ENCODE results near the gene GCC2.
A peak's percentile ranks its signal among the peaks of the same experiment; 100 is the strongest.

Gene GCC2

GRCh38 chr2:108446703-108447102, 2.3 kb upstream of the GCC2 start:
- Histone ChIP-seq H3K4me3 (ENCODE audit: low read length) (no peak overlapping the region), H3K56ac (ENCODE audit: low read length) (no peak overlapping the region), H2BK120ac (ENCODE audit: low read depth, low read length) (no peak overlapping the region), H3K79me2 (ENCODE audit: control insufficient read depth, insufficient read depth, low read length) (peaks cover 6% of the 10 kb centered on the region), H4K8ac (ENCODE audit: low read depth, low read length) (peak overlapping the region; percentile 13), H3K4me2 (ENCODE audit: low read length) (no peak overlapping the region), H3K18ac (ENCODE audit: low read length) (no peak overlapping the region), H3K9ac (ENCODE audit: low read length) (no peak overlapping the region), H3K27me3 (ENCODE audit: insufficient read depth, low read length, poor library complexity) (no peaks in the 10 kb centered on the region), H3K27ac (ENCODE audit: low read depth, low read length) (no peak overlapping the region), H2AK5ac (ENCODE audit: low read length) (no peak overlapping the region), H3K4ac (ENCODE audit: low read depth, low read length) (no peak overlapping the region), H3K23ac (ENCODE audit: low read length) (no peak overlapping the region), H3K79me1 (ENCODE audit: low read length) (peaks cover 4% of the 10 kb centered on the region), H4K5ac (ENCODE audit: low read length) (no peak overlapping the region), H3K4me1 (ENCODE audit: control insufficient read depth, low read depth, low read length) (peaks cover 3% of the 10 kb centered on the region), H2BK15ac (replicated peaks; ENCODE audit: low read depth) (no peak overlapping the region), H3K36me3 (ENCODE audit: control insufficient read depth, insufficient read depth, low read length) (no peaks in the 10 kb centered on the region), H2BK5ac (ENCODE audit: low read length) (no peak overlapping the region)
- no CpG with 5 or more reads among the region's 2 CpGs for WGBS (ENCODE audit: extremely low coverage, insufficient coverage, low lambda C conversion rate)
- no peak for DNase-seq

- H3K4me2 ChIP-seq (ENCODE audit: low read length), result peak overlapping the region; percentile 49
- no peak overlapping the region for H3K4ac ChIP-seq (ENCODE audit: low read depth, low read length)
- no peaks in the 10 kb centered on the region for H3K36me3 ChIP-seq (ENCODE audit: control insufficient read depth, insufficient read depth, low read length)
- H2BK5ac ChIP-seq (ENCODE audit: low read length), result peak overlapping the region; percentile 80
- H3K27me3 ChIP-seq (ENCODE audit: insufficient read depth, low read length, poor library complexity), result no peaks in the 10 kb centered on the region
- DNase-seq, result no peak
- no peak overlapping the region for H3K23ac ChIP-seq (ENCODE audit: low read length)
- no peak overlapping the region for H4K8ac ChIP-seq (ENCODE audit: low read depth, low read length)
- no peak overlapping the region for H2BK15ac ChIP-seq (replicated peaks; ENCODE audit: low read depth)
- H4K5ac ChIP-seq (ENCODE audit: low read length), result no peak overlapping the region
- H3K27ac ChIP-seq (ENCODE audit: low read depth, low read length), result peak overlapping the region; percentile 42
- H2AK5ac ChIP-seq (ENCODE audit: low read length), result no peak overlapping the region
- peak overlapping the region; percentile 86 for H3K4me3 ChIP-seq (ENCODE audit: low read length)
- H3K79me1 ChIP-seq (ENCODE audit: low read length), result peaks cover 4% of the 10 kb centered on the region
- peaks cover 6% of the 10 kb centered on the region for H3K79me2 ChIP-seq (ENCODE audit: control insufficient read depth, insufficient read depth, low read length)
- H3K56ac ChIP-seq (ENCODE audit: low read length), result peak overlapping the region; percentile 93
- no peak overlapping the region for H2BK120ac ChIP-seq (ENCODE audit: low read depth, low read length)
- H3K4me1 ChIP-seq (ENCODE audit: control insufficient read depth, low read depth, low read length), result peaks cover 3% of the 10 kb centered on the region
- WGBS (ENCODE audit: extremely low coverage, insufficient coverage, low lambda C conversion rate), result no CpG with 5 or more reads among the region's 23 CpGs
- H3K18ac ChIP-seq (ENCODE audit: low read length), result peak overlapping the region; percentile 72
- H3K9ac ChIP-seq (ENCODE audit: low read length), result peak overlapping the region; percentile 89
Measured at GRCh38 chr2:108447947-108448677, 894 bp upstream of the GCC2 start.

- peak overlapping the region; percentile 60 for H3K27ac ChIP-seq (ENCODE audit: low read depth, low read length)
Measured at GRCh38 chr2:108449410-108450130, 564 bp downstream of the GCC2 start.

DNA sequence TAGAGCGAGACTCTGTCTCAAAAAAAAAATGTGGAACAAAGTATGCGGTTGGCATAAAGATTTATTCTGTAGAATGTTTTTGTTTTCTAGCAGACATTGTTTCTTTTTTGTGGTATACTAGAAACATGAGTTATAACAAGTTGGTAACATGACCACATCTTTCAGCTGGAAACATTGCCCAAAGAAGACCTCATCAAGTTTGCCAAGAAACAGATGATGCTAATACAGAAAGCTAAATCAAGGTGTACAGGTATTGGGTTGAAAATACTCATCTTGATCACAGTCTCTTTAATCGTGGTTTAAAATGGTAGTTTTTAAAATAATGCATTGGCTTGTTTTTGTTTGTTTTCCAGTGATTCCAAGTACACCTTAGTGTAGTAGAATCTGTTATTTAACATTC, 1.9 kb downstream of the GCC2 start:
- no CpG with 5 or more reads among the region's 3 CpGs for WGBS (ENCODE audit: extremely low coverage, insufficient coverage, low lambda C conversion rate)
- Histone ChIP-seq H3K18ac (ENCODE audit: low read length) (no peak overlapping the region), H3K79me2 (ENCODE audit: control insufficient read depth, insufficient read depth, low read length) (peaks cover 6% of the 10 kb centered on the region), H2AK5ac (ENCODE audit: low read length) (no peak overlapping the region), H3K23ac (ENCODE audit: low read length) (no peak overlapping the region), H3K27ac (ENCODE audit: low read depth, low read length) (no peak overlapping the region), H3K4me2 (ENCODE audit: low read length) (no peak overlapping the region), H3K36me3 (ENCODE audit: control insufficient read depth, insufficient read depth, low read length) (no peaks in the 10 kb centered on the region), H4K8ac (ENCODE audit: low read depth, low read length) (no peak overlapping the region), H2BK120ac (ENCODE audit: low read depth, low read length) (no peak overlapping the region), H3K4ac (ENCODE audit: low read depth, low read length) (no peak overlapping the region), H2BK5ac (ENCODE audit: low read length) (no peak overlapping the region), H4K5ac (ENCODE audit: low read length) (no peak overlapping the region), H3K9ac (ENCODE audit: low read length) (no peak overlapping the region), H2BK15ac (replicated peaks; ENCODE audit: low read depth) (no peak overlapping the region), H3K4me3 (ENCODE audit: low read length) (no peak overlapping the region), H3K56ac (ENCODE audit: low read length) (no peak overlapping the region), H3K27me3 (ENCODE audit: insufficient read depth, low read length, poor library complexity) (no peaks in the 10 kb centered on the region), H3K4me1 (ENCODE audit: control insufficient read depth, low read depth, low read length) (peaks cover 3% of the 10 kb centered on the region), H3K79me1 (ENCODE audit: low read length) (peaks cover 4% of the 10 kb centered on the region)
- DNase-seq, result no peak

More at GRCh38 chr2:108449410-108450130, 564 bp downstream of the GCC2 start:
- DNase-seq, result peak; percentile 32
- no peaks in the 10 kb centered on the region for H3K27me3 ChIP-seq (ENCODE audit: insufficient read depth, low read length, poor library complexity)
- H3K4me2 ChIP-seq (ENCODE audit: low read length), result peak overlapping the region; percentile 89
- H2AK5ac ChIP-seq (ENCODE audit: low read length), result no peak overlapping the region
- H3K4me3 ChIP-seq (ENCODE audit: low read length), result peak overlapping the region; percentile 97
- H2BK5ac ChIP-seq (ENCODE audit: low read length), result no peak overlapping the region
- peaks cover 4% of the 10 kb centered on the region for H3K79me1 ChIP-seq (ENCODE audit: low read length)
- H3K9ac ChIP-seq (ENCODE audit: low read length), result peak overlapping the region; percentile 92
- peak overlapping the region; percentile 96 for H2BK15ac ChIP-seq (replicated peaks; ENCODE audit: low read depth)
- no peak overlapping the region for H4K5ac ChIP-seq (ENCODE audit: low read length)
- no peak overlapping the region for H3K4ac ChIP-seq (ENCODE audit: low read depth, low read length)
- H3K56ac ChIP-seq (ENCODE audit: low read length), result peak overlapping the region; percentile 96
- WGBS (ENCODE audit: extremely low coverage, insufficient coverage, low lambda C conversion rate), result no CpG with 5 or more reads among the region's 20 CpGs
- H3K36me3 ChIP-seq (ENCODE audit: control insufficient read depth, insufficient read depth, low read length), result no peaks in the 10 kb centered on the region
- H2BK120ac ChIP-seq (ENCODE audit: low read depth, low read length), result no peak overlapping the region
- H4K8ac ChIP-seq (ENCODE audit: low read depth, low read length), result no peak overlapping the region
- H3K23ac ChIP-seq (ENCODE audit: low read length), result peak overlapping the region; percentile 80
- peak overlapping the region; percentile 12 for H3K18ac ChIP-seq (ENCODE audit: low read length)
- H3K79me2 ChIP-seq (ENCODE audit: control insufficient read depth, insufficient read depth, low read length), result peaks cover 6% of the 10 kb centered on the region
- peaks cover 3% of the 10 kb centered on the region for H3K4me1 ChIP-seq (ENCODE audit: control insufficient read depth, low read depth, low read length)

- WGBS (ENCODE audit: extremely low coverage, insufficient coverage, low lambda C conversion rate), result no CpG with 5 or more reads among the region's 4 CpGs
- H3K9ac ChIP-seq (ENCODE audit: low read length), result no peak overlapping the region
- no peak overlapping the region for H3K27ac ChIP-seq (ENCODE audit: low read depth, low read length)
- H3K4me3 ChIP-seq (ENCODE audit: low read length), result no peak overlapping the region
- no peak overlapping the region for H4K8ac ChIP-seq (ENCODE audit: low read depth, low read length)
- H2BK15ac ChIP-seq (replicated peaks; ENCODE audit: low read depth), result no peak overlapping the region
- H3K79me1 ChIP-seq (ENCODE audit: low read length), result peaks cover 4% of the 10 kb centered on the region
- H3K36me3 ChIP-seq (ENCODE audit: control insufficient read depth, insufficient read depth, low read length), result no peaks in the 10 kb centered on the region
- H2BK5ac ChIP-seq (ENCODE audit: low read length), result no peak overlapping the region
- no peaks in the 10 kb centered on the region for H3K27me3 ChIP-seq (ENCODE audit: insufficient read depth, low read length, poor library complexity)
- no peak overlapping the region for H4K5ac ChIP-seq (ENCODE audit: low read length)
- H3K79me2 ChIP-seq (ENCODE audit: control insufficient read depth, insufficient read depth, low read length), result peaks cover 6% of the 10 kb centered on the region
- no peak overlapping the region for H2BK120ac ChIP-seq (ENCODE audit: low read depth, low read length)
- peaks cover 3% of the 10 kb centered on the region for H3K4me1 ChIP-seq (ENCODE audit: control insufficient read depth, low read depth, low read length)
- H3K4ac ChIP-seq (ENCODE audit: low read depth, low read length), result no peak overlapping the region
- H3K4me2 ChIP-seq (ENCODE audit: low read length), result no peak overlapping the region
- H3K56ac ChIP-seq (ENCODE audit: low read length), result no peak overlapping the region
- H3K23ac ChIP-seq (ENCODE audit: low read length), result no peak overlapping the region
- H3K18ac ChIP-seq (ENCODE audit: low read length), result no peak overlapping the region
- no peak for DNase-seq
- no peak overlapping the region for H2AK5ac ChIP-seq (ENCODE audit: low read length)
Measured at GRCh38 chr2:108451976-108452375, 3.0 kb downstream of the GCC2 start.

Data from mesendoderm (in vitro differentiated cells).